ENCODE measurements around the gene CHD6. TPM values are rescaled to one million over a fixed set of nuclear protein-coding genes. Genes with fewer than 3 reads are reported as not detected.

The CHD6 gene
- total RNA-seq, 1 experiment from 2014 or later = 26.6 TPM

DNA sequence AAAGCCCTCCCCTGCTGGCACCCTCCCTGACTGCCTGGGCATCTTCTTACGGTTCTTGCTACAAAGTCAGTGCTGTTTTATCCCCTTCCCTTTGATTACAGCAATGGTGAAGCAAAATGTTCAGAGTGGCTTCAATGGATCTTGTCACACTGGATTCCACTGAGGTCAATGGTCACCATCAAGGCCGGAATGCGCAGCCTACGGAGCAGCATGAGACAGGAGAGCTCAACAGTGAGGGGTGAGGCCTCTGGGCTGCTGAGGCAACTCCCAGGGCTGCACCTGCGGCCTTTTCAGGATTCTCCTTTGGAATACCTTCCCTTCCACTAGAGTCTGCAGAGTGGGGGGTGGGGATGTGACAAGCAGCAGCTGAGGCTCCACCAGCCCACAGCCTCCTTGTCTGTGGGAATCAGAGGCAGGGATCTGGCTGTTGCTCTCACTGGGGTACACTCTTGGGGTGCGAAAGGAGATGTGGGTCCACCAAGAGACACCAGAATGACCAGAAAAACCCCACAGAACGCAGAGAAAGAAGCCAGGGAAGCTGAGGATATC is 211.2 kb downstream of the CHD6 start:
- ChIA-PET RAD21 (ENCODE audit: low non-redundant PET in 1 of 2, low total read pairs in 2 of 2, uncharacterized antibody in 2 of 2, unreplicated experiment in 2 of 2) (no interaction called here), POLR2A (no interaction called here), CTCF (no interaction called here)
- BruUV-seq (replicated peaks) = no TSS peak
- Histone ChIP-seq H3K4me1 (ENCODE audit: control insufficient read depth in 1 of 2, insufficient read depth in 2 of 2, low read length in 2 of 2) (no peaks in the 10 kb centered on the region), H3K4me3 (replicated peaks in 1 of 2; ENCODE audit: low read depth in 1 of 2, low read length in 2 of 2) (no peak overlapping the region), H3K27ac (ENCODE audit: low read depth, low read length) (no peak overlapping the region), H3K79me2 (ENCODE audit: insufficient read depth, low read length) (no peaks in the 10 kb centered on the region), H3K9me3 (ENCODE audit: control insufficient read depth in 1 of 2, insufficient read depth in 1 of 2, low read depth in 1 of 2, low read length in 2 of 2) (no peaks in the 10 kb centered on the region), H4K20me1 (ENCODE audit: insufficient read depth) (no peaks in the 10 kb centered on the region), H3K27me3 (ENCODE audit: insufficient read depth, low read length) (no peaks in the 10 kb centered on the region), H3K36me3 (ENCODE audit: control insufficient read depth in 1 of 2, insufficient read depth in 2 of 2, low read length in 2 of 2) (peaks cover 0 to 6% of the 10 kb centered on the region in 2 experiments; a peak in 2 of 4 replicates), H3K9ac (ENCODE audit: low read length) (no peak overlapping the region), H3K9me2 (ENCODE audit: insufficient read depth) (no peaks in the 10 kb centered on the region), H2AFZ (ENCODE audit: low read depth, low read length, poor library complexity, severe bottlenecking) (no peak overlapping the region), H3K4me2 (ENCODE audit: low read length) (no peak overlapping the region)
- ATAC-seq = no peak
- no peak for TF ChIP-seq RAD21 (IDR thresholded peaks at IDR 0.05; ENCODE audit: low read depth)
- TF ChIP-seq SIN3A (IDR thresholded peaks at IDR 0.05; ENCODE audit: low read depth) = no peak
- no peak for TF ChIP-seq ZNF274 (IDR thresholded peaks at IDR 0.05; ENCODE audit: low read depth, low read length)
- TF ChIP-seq EGR1 (IDR thresholded peaks at IDR 0.05; ENCODE audit: low read depth) = no peak
- TF ChIP-seq FOSL1 (IDR thresholded peaks at IDR 0.05; ENCODE audit: low read depth) = no peak
- TF ChIP-seq EZH2phosphoT487 (IDR thresholded peaks at IDR 0.05; ENCODE audit: borderline replicate concordance) = no peak
- TF ChIP-seq POLR2A (IDR thresholded peaks at IDR 0.05; ENCODE audit: borderline replicate concordance, extremely low read depth, insufficient read depth, insufficient read length) = no peak
- TF ChIP-seq POLR2AphosphoS5 (IDR thresholded peaks at IDR 0.05; ENCODE audit: low read depth, low read length) = no peak
- TF ChIP-seq SP1 (IDR thresholded peaks at IDR 0.05; ENCODE audit: low read depth) = no peak
- TF ChIP-seq CBX3 (IDR thresholded peaks at IDR 0.05; ENCODE audit: low read depth) = no peak
- TF ChIP-seq ZFX (IDR thresholded peaks at IDR 0.05) = no peak
- no peak for DNase-seq (ENCODE audit: low read depth, low spot score)
- intact Hi-C loops (cut with micrococcal nuclease) = no loop called here

DNA sequence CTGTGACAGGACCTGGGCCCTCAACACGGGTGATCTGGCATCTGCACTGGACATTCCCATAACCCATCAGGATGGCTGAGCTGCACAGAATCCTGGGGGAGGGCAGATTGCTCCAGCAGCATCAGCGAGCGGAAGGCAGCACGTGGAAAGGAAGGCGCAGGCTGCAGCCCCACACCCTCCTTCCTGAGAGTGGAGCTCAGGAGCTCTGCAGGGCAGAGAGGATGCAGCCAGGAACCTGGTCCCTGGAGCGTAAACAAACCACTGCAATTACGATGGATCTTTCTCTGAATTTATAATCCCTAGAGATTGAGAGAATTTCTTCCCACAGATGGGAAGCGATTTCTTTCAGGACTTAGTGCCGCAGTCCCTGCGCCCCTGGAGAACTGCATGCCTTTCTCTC is 211.8 kb downstream of the CHD6 start:
- no TSS peak for BruUV-seq (replicated peaks)
- CTCF ChIA-PET = no interaction called here
- H3K4me1 ChIP-seq (ENCODE audit: control insufficient read depth in 1 of 2, insufficient read depth in 2 of 2, low read length in 2 of 2) = no peaks in the 10 kb centered on the region
- no peaks in the 10 kb centered on the region for H3K9me2 ChIP-seq (ENCODE audit: insufficient read depth)
- RAD21 ChIA-PET (ENCODE audit: low non-redundant PET in 1 of 2, low total read pairs in 2 of 2, uncharacterized antibody in 2 of 2, unreplicated experiment in 2 of 2) = no interaction called here
- no peak overlapping the region for H3K9ac ChIP-seq (ENCODE audit: low read length)
- no peaks in the 10 kb centered on the region for H3K9me3 ChIP-seq (ENCODE audit: control insufficient read depth in 1 of 2, insufficient read depth in 1 of 2, low read depth in 1 of 2, low read length in 2 of 2)
- H3K27me3 ChIP-seq (ENCODE audit: insufficient read depth, low read length) = no peaks in the 10 kb centered on the region
- H2AFZ ChIP-seq (ENCODE audit: low read depth, low read length, poor library complexity, severe bottlenecking) = no peak overlapping the region
- peaks cover 0 to 2% of the 10 kb centered on the region in 2 experiments; a peak in 2 of 4 replicates for H3K36me3 ChIP-seq (ENCODE audit: control insufficient read depth in 1 of 2, insufficient read depth in 2 of 2, low read length in 2 of 2)
- no peak overlapping the region for H3K4me3 ChIP-seq (replicated peaks in 1 of 2; ENCODE audit: low read depth in 1 of 2, low read length in 2 of 2)
- no peak overlapping the region for H3K27ac ChIP-seq (ENCODE audit: low read depth, low read length)
- ATAC-seq (no peak), DNase-seq (ENCODE audit: low read depth, low spot score) (no peak)
- H4K20me1 ChIP-seq (ENCODE audit: insufficient read depth) = no peaks in the 10 kb centered on the region
- no peak overlapping the region for H3K4me2 ChIP-seq (ENCODE audit: low read length)
- intact Hi-C loops (cut with micrococcal nuclease) = no loop called here
- POLR2A ChIA-PET = no interaction called here
- TF ChIP-seq EGR1 (IDR thresholded peaks at IDR 0.05; ENCODE audit: low read depth) (no peak), YY1 (IDR thresholded peaks at IDR 0.05; ENCODE audit: extremely low read depth, insufficient replicate concordance, low read depth, low read length) (no peak), SIN3A (IDR thresholded peaks at IDR 0.05; ENCODE audit: low read depth) (no peak), TCF7L2 (IDR thresholded peaks at IDR 0.05; ENCODE audit: borderline replicate concordance, extremely low read depth, insufficient read depth, insufficient read length) (no peak), FOSL1 (IDR thresholded peaks at IDR 0.05; ENCODE audit: low read depth) (no peak), POLR2AphosphoS5 (IDR thresholded peaks at IDR 0.05; ENCODE audit: low read depth, low read length) (no peak), SP1 (IDR thresholded peaks at IDR 0.05; ENCODE audit: low read depth) (no peak), ZFX (IDR thresholded peaks at IDR 0.05) (no peak), CEBPB (IDR thresholded peaks at IDR 0.05; ENCODE audit: low read depth) (no peak), EZH2 (IDR thresholded peaks at IDR 0.05) (no peak)
- TF ChIP-seq, protein P1, sequence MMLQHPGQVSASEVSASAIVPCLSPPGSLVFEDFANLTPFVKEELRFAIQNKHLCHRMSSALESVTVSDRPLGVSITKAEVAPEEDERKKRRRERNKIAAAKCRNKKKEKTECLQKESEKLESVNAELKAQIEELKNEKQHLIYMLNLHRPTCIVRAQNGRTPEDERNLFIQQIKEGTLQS (IDR thresholded peaks at IDR 0.05) = no peak
- TF ChIP-seq, protein P2, sequence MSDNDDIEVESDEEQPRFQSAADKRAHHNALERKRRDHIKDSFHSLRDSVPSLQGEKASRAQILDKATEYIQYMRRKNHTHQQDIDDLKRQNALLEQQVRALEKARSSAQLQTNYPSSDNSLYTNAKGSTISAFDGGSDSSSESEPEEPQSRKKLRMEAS (IDR thresholded peaks at IDR 0.05) = no peak
- TF ChIP-seq, protein P3, sequence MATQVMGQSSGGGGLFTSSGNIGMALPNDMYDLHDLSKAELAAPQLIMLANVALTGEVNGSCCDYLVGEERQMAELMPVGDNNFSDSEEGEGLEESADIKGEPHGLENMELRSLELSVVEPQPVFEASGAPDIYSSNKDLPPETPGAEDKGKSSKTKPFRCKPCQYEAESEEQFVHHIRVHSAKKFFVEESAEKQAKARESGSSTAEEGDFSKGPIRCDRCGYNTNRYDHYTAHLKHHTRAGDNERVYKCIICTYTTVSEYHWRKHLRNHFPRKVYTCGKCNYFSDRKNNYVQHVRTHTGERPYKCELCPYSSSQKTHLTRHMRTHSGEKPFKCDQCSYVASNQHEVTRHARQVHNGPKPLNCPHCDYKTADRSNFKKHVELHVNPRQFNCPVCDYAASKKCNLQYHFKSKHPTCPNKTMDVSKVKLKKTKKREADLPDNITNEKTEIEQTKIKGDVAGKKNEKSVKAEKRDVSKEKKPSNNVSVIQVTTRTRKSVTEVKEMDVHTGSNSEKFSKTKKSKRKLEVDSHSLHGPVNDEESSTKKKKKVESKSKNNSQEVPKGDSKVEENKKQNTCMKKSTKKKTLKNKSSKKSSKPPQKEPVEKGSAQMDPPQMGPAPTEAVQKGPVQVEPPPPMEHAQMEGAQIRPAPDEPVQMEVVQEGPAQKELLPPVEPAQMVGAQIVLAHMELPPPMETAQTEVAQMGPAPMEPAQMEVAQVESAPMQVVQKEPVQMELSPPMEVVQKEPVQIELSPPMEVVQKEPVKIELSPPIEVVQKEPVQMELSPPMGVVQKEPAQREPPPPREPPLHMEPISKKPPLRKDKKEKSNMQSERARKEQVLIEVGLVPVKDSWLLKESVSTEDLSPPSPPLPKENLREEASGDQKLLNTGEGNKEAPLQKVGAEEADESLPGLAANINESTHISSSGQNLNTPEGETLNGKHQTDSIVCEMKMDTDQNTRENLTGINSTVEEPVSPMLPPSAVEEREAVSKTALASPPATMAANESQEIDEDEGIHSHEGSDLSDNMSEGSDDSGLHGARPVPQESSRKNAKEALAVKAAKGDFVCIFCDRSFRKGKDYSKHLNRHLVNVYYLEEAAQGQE (IDR thresholded peaks at IDR 0.05; ENCODE audit: low read depth) = no peak
- no peaks in the 10 kb centered on the region for H3K79me2 ChIP-seq (ENCODE audit: insufficient read depth, low read length)

Data from HCT116 (cell line).